B cell (primary cell): ENCODE data around the gene TXNRD1. TPM values are rescaled to one million over a fixed set of nuclear protein-coding genes. Genes with fewer than 3 reads are reported as not detected.

ENCODE experiments used
- ATAC-seq: fragments of 200-7000 bp; cut with Tn5 transposase; one replicate; pipeline ENCODE4 v1.10.0; 2021; ENCODE audit warnings: low read depth, mild to moderate bottlenecking, moderate number of reproducible peaks, moderate library complexity
- CTCF ChIA-PET: fragments of 350-600 bp; sonication (Branson Sonifier 250); formaldehyde crosslinking; loops from one replicate; lab custom pipeline; 2021; ENCODE audit warnings: antibody characterized with exemption, inconsistent platforms; lab: Charles Lee
- POLR2A ChIA-PET: fragments of 350-600 bp; sonication (Branson Sonifier 250); formaldehyde crosslinking; loops from one replicate; lab custom pipeline; 2021; ENCODE audit warnings: antibody characterized with exemption; lab: Charles Lee
- DNase-seq: peaks from one replicate; pipeline ENCODE4 v3.0.0; 2013
- H2AFZ ChIP-seq: 2 replicates; pipeline ENCODE4 v1.6.1; 2012; ENCODE audit warnings: mild to moderate bottlenecking, low read depth, low read length; ENCODE audit not compliant: insufficient read depth, poor library complexity, severe bottlenecking
- H3K27ac ChIP-seq, 2 donors: 1 replicate in 1 of 2; 2 replicates in 1 of 2; pipeline ENCODE4 v1.5.1; 2012 to 2013; ENCODE audit warnings: low read length in 2 of 2, mild to moderate bottlenecking in 2 of 2, moderate library complexity in 1 of 2
- H3K27me3 ChIP-seq, 4 experiments: fragments of 200-600 bp in 1 of 4; sonication (generic) in 1 of 4; replicated peaks in 1 of 4; 1 replicate in 2 of 4; 2 replicates in 2 of 4; pipeline versions ENCODE4 v1.6.1 to v1.7.0; 2013 to 2016; ENCODE audit warnings: low read length in 3 of 4, mild to moderate bottlenecking in 2 of 4, mixed read lengths in 1 of 4, moderate library complexity in 1 of 4; ENCODE audit not compliant: insufficient read depth in 4 of 4, control insufficient read depth in 3 of 4; ENCODE audit errors: control extremely low read depth in 1 of 4
- H3K36me3 ChIP-seq, 2 experiments: replicated peaks in 1 of 2; 1 replicate in 1 of 2; 2 replicates in 1 of 2; pipeline versions ENCODE4 v1.6.1 to v1.7.1; 2013; ENCODE audit warnings: low read length in 1 of 2; ENCODE audit not compliant: insufficient read depth in 2 of 2, control insufficient read depth in 1 of 2; ENCODE audit errors: control extremely low read depth in 1 of 2, extremely low read depth in 1 of 2
- H3K4me1 ChIP-seq, 2 donors: fragments of 200-600 bp in 1 of 2; sonication (generic) in 1 of 2; 1 replicate in 1 of 2; 2 replicates in 1 of 2; pipeline versions ENCODE4 v1.5.1 to v1.6.1; 2013 to 2017; ENCODE audit warnings: low read length in 2 of 2; ENCODE audit not compliant: control insufficient read depth in 2 of 2, insufficient read depth in 2 of 2
- H3K4me2 ChIP-seq: replicated peaks from 2 replicates; pipeline ENCODE3; 2012; ENCODE audit warnings: mild to moderate bottlenecking, low read depth, low read length; ENCODE audit not compliant: poor library complexity, severe bottlenecking
- H3K4me3 ChIP-seq, 5 experiments: fragments of 200-600 bp in 1 of 5; sonication (generic) in 1 of 5; 1 replicate in 3 of 5; 2 replicates in 2 of 5; pipeline versions ENCODE4 v1.5.1 to v1.7.0; 2011 to 2016; ENCODE audit warnings: low read length in 4 of 5, mild to moderate bottlenecking in 4 of 5, low read depth in 2 of 5, control low read depth in 1 of 5, moderate library complexity in 1 of 5; ENCODE audit not compliant: insufficient read depth in 1 of 5; ENCODE audit errors: control extremely low read depth in 1 of 5, extremely low read depth in 1 of 5
- H3K79me2 ChIP-seq: fragments of 200-600 bp; sonication (generic); one replicate; pipeline ENCODE4 v1.6.0; 2016; ENCODE audit warnings: low read length; ENCODE audit not compliant: control insufficient read depth, insufficient read depth
- H3K9ac ChIP-seq: fragments of 200-600 bp; sonication (generic); 2 replicates; pipeline ENCODE4 v1.6.1; 2017; ENCODE audit warnings: mild to moderate bottlenecking, low read length, moderate library complexity
- H3K9me3 ChIP-seq, 3 donors: one replicate each; pipeline versions ENCODE4 v1.6.1 to v1.7.1; 2013; ENCODE audit warnings: low read length in 2 of 3; ENCODE audit not compliant: control insufficient read depth in 2 of 3, insufficient read depth in 1 of 3; ENCODE audit errors: control extremely low read depth in 1 of 3
- H4K20me1 ChIP-seq: 2 replicates; pipeline ENCODE4 v1.6.0; 2012; ENCODE audit warnings: mild to moderate bottlenecking, low read length; ENCODE audit not compliant: insufficient read depth, control insufficient read depth, poor library complexity, severe bottlenecking
- H3K27ac Mint-ChIP-seq: one replicate; pipeline ENCODE4 v1.8.0; 2021; ENCODE audit warnings: mixed read lengths
- H3K27me3 Mint-ChIP-seq: one replicate; pipeline ENCODE4 v1.8.0; 2021; ENCODE audit warnings: mixed read lengths
- H3K4me1 Mint-ChIP-seq: one replicate; pipeline ENCODE4 v1.8.0; 2021; ENCODE audit warnings: mixed read lengths
- H3K4me3 Mint-ChIP-seq: one replicate; pipeline ENCODE4 v1.8.0; 2021; ENCODE audit warnings: mixed read lengths
- H3K9me3 Mint-ChIP-seq: one replicate; pipeline ENCODE4 v1.8.0; 2022; ENCODE audit warnings: mixed read lengths; ENCODE audit not compliant: insufficient read depth
- EZH2 ChIP-seq: IDR thresholded peaks from 2 replicates; pipeline ENCODE4 v1.6.1; 2012; ENCODE audit warnings: borderline replicate concordance, low read depth, mild to moderate bottlenecking, moderate library complexity, low read length; ENCODE audit not compliant: insufficient read depth, poor library complexity, severe bottlenecking
- WGBS: methylation state at CpG from one replicate; pipeline ENCODE4 v1.1.5; 2013; ENCODE audit warnings: missing lambda C conversion rate; ENCODE audit not compliant: insufficient coverage; 5-methylcytosine and 5-hydroxymethylcytosine counted together
- intact Hi-C: fragments of 100-400 bp; cut with micrococcal nuclease; formaldehyde crosslinking; loops from one replicate; pipeline ENCODE4 v1.10.0; 2022
- polyA plus RNA-seq: library from polyadenylated mRNA; depleted of rRNA; stranded (reverse); fragments of >200 nt; gene quantifications from 2 replicates; pipeline ENCODE4 v1.2.3, GENCODE V29; 2012
- total RNA-seq, 2 donors: library from RNA; stranded (reverse); fragments of 120-200 nt in 1 of 2; gene quantifications; 1 replicate in 1 of 2; 2 replicates in 1 of 2; pipeline versions ENCODE4 v1.2.3 to v1.2.4, GENCODE V29; 2013 to 2022
- TF ChIP-seq, protein P1 (sequence below): fragments of 200-600 bp; IDR thresholded peaks from one replicate; pipeline ENCODE4 v1.8.0; 2022; ENCODE audit warnings: antibody characterized with exemption, mild to moderate bottlenecking

The TXNRD1 gene
- total and polyA plus RNA-seq, 2 donors (not counting 1 experiment from before 2014, with no cell fraction given) = 10.1 to 44.6 TPM

DNA sequence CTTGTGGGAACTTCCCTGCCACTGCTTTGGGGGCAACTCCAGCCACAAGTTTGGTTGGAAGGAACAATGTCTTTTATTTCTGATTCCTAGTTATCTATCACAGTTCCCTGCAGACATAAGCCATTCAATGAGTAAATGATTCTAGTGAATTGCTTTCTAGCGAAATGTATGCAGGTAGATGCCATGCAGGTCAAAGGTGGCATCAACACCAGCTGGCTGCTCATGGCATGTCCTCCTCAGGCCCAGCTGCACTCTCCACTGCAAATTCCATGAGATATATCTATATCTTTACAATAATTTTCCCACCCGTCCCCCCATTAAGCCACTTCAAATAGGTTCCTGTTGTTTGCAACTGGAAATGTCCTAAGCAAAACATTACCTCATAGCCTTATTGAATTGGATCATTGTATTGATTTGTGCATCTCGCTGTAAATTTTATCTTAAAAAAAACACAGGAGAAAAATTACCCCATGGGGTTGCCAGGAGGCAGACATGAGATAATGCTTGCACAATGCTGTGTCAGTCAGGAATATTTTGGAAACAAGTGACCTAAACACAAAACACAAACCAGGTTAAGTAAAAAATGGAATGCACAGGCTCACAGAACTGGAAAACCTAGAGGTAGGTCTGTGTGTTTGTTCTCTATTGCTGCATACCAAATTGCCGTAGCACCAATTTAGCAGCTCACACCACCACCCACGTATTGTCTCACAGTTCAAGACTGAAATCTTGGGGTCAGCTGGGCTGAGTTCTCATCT is 32.8 kb upstream of the TXNRD1 start:
- ChIA-PET CTCF (no interaction called here), POLR2A (no interaction called here)
- DNase-seq (no peak), ATAC-seq (no peak)
- H3K27me3 ChIP-seq = peaks cover 0 to 4% (median 2%) of the 10 kb centered on the region in 4 experiments
- no peaks in the 10 kb centered on the region for H3K4me1 ChIP-seq
- no peak overlapping the region for H3K9ac ChIP-seq
- intact Hi-C loops = no loop called here
- H3K4me1 Mint-ChIP-seq = no peaks in the 10 kb centered on the region
- H3K9me3 Mint-ChIP-seq = peaks cover 8% of the 10 kb centered on the region
- H3K27ac Mint-ChIP-seq = no peak overlapping the region
- no peak overlapping the region for H3K4me3 ChIP-seq
- no peaks in the 10 kb centered on the region for H3K79me2 ChIP-seq
- no peak overlapping the region for H2AFZ ChIP-seq
- no peak overlapping the region for H3K4me2 ChIP-seq
- no peak overlapping the region for H3K27ac ChIP-seq
- H3K4me3 Mint-ChIP-seq = no peak overlapping the region
- H3K9me3 ChIP-seq = peaks cover 0 to 11% (median 10%) of the 10 kb centered on the region in 3 donors
- H3K27me3 Mint-ChIP-seq = peaks cover 37% of the 10 kb centered on the region
- TF ChIP-seq, protein P1, sequence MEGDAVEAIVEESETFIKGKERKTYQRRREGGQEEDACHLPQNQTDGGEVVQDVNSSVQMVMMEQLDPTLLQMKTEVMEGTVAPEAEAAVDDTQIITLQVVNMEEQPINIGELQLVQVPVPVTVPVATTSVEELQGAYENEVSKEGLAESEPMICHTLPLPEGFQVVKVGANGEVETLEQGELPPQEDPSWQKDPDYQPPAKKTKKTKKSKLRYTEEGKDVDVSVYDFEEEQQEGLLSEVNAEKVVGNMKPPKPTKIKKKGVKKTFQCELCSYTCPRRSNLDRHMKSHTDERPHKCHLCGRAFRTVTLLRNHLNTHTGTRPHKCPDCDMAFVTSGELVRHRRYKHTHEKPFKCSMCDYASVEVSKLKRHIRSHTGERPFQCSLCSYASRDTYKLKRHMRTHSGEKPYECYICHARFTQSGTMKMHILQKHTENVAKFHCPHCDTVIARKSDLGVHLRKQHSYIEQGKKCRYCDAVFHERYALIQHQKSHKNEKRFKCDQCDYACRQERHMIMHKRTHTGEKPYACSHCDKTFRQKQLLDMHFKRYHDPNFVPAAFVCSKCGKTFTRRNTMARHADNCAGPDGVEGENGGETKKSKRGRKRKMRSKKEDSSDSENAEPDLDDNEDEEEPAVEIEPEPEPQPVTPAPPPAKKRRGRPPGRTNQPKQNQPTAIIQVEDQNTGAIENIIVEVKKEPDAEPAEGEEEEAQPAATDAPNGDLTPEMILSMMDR = no peak
- no peak for TF ChIP-seq EZH2
- WGBS = 94% methylated on average over 2 of the region's 5 CpGs
- H4K20me1 ChIP-seq = no peaks in the 10 kb centered on the region
- no peaks in the 10 kb centered on the region for H3K36me3 ChIP-seq

- peaks cover 8% of the 10 kb centered on the region for H3K9me3 Mint-ChIP-seq
- H3K4me1 ChIP-seq = no peaks in the 10 kb centered on the region
- intact Hi-C loops = no loop called here
- H3K27ac Mint-ChIP-seq = no peak overlapping the region
- H3K4me3 ChIP-seq = no peak overlapping the region
- H4K20me1 ChIP-seq = no peaks in the 10 kb centered on the region
- no peak for ATAC-seq
- DNase-seq = no peak
- H3K27me3 Mint-ChIP-seq = peaks cover 30% of the 10 kb centered on the region
- H3K4me1 Mint-ChIP-seq = no peaks in the 10 kb centered on the region
- H3K9ac ChIP-seq = no peak overlapping the region
- no peak overlapping the region for H3K4me2 ChIP-seq
- no peak overlapping the region for H2AFZ ChIP-seq
- no peak overlapping the region for H3K27ac ChIP-seq
- H3K27me3 ChIP-seq = peaks cover 0 to 2% (median 1%) of the 10 kb centered on the region in 4 experiments
- no peaks in the 10 kb centered on the region for H3K79me2 ChIP-seq
- H3K4me3 Mint-ChIP-seq = no peak overlapping the region
- no peaks in the 10 kb centered on the region for H3K36me3 ChIP-seq
- TF ChIP-seq, protein P1 = no peak
- H3K9me3 ChIP-seq = peaks cover 0 to 11% (median 10%) of the 10 kb centered on the region in 3 donors
- ChIA-PET CTCF (no interaction called here), POLR2A (no interaction called here)
- 74% methylated on average over 3 of the region's 3 CpGs for WGBS
These were observed 32.1 kb upstream of the TXNRD1 start for GRCh38 chr12:104183443-104183842.
